ENCODE data around the gene PTPRD. TPM values are rescaled to one million over a fixed set of nuclear protein-coding genes. Genes with fewer than 3 reads are reported as not detected.

The PTPRD gene
- total and polyA plus RNA-seq, 2 donors (not counting 1 experiment from before 2014, with no cell fraction given): 0.35 to 4.8 TPM

- Histone ChIP-seq H3K79me2 (ENCODE audit: control insufficient read depth, insufficient read depth, low read length) (no peaks in the 10 kb centered on the region), H3K4me1 (ENCODE audit: control insufficient read depth, extremely low read depth, insufficient read depth, low read length) (no peaks in the 10 kb centered on the region), H3K4me3 (replicated peaks in 1 of 4; ENCODE audit: control extremely low read depth in 1 of 4, insufficient read depth in 1 of 4, low read depth in 3 of 4, low read length in 4 of 4) (no peak overlapping the region), H3K27me3 (ENCODE audit: control insufficient read depth, insufficient read depth, low read length) (no peaks in the 10 kb centered on the region), H3K9me3 (ENCODE audit: control insufficient read depth, insufficient read depth, low read depth, low read length) (no peaks in the 10 kb centered on the region), H3K36me3 (ENCODE audit: control insufficient read depth, insufficient read depth, low read length) (no peaks in the 10 kb centered on the region), H2AFZ (ENCODE audit: low read length) (no peak overlapping the region), H4K20me1 (ENCODE audit: control insufficient read depth, extremely low read depth, insufficient read depth, low read length) (no peaks in the 10 kb centered on the region), H3K4me2 (ENCODE audit: extremely low read depth, insufficient read depth, low read length) (no peak overlapping the region), H3K27ac (ENCODE audit: insufficient read depth, low read length) (no peak overlapping the region), H3K9ac (ENCODE audit: insufficient read depth, low read length) (no peak overlapping the region)
- no peak for DNase-seq (ENCODE audit: low read depth in 2 of 2)
- TF ChIP-seq EZH2 (IDR thresholded peaks at IDR 0.05; ENCODE audit: low read length, missing control alignments): no peak
- no peak for TF ChIP-seq CTCF (conservative IDR thresholded peaks at IDR 0.05 in 1 of 2, IDR thresholded peaks at IDR 0.05 in 1 of 2; ENCODE audit: low read depth in 1 of 2, low read length in 2 of 2)
Observed at GRCh38 chr9:8494571-8494970, 2118.2 kb downstream of the PTPRD start.

- no peaks in the 10 kb centered on the region for H3K9me3 ChIP-seq (ENCODE audit: control insufficient read depth, insufficient read depth, low read depth, low read length)
- no peak overlapping the region for H3K4me2 ChIP-seq (ENCODE audit: extremely low read depth, insufficient read depth, low read length)
- H4K20me1 ChIP-seq (ENCODE audit: control insufficient read depth, extremely low read depth, insufficient read depth, low read length): no peaks in the 10 kb centered on the region
- DNase-seq (ENCODE audit: low read depth in 2 of 2): no peak
- no peak overlapping the region for H2AFZ ChIP-seq (ENCODE audit: low read length)
- H3K9ac ChIP-seq (ENCODE audit: insufficient read depth, low read length): no peak overlapping the region
- H3K79me2 ChIP-seq (ENCODE audit: control insufficient read depth, insufficient read depth, low read length): no peaks in the 10 kb centered on the region
- no peaks in the 10 kb centered on the region for H3K4me1 ChIP-seq (ENCODE audit: control insufficient read depth, extremely low read depth, insufficient read depth, low read length)
- no peak overlapping the region for H3K27ac ChIP-seq (ENCODE audit: insufficient read depth, low read length)
- no peaks in the 10 kb centered on the region for H3K36me3 ChIP-seq (ENCODE audit: control insufficient read depth, insufficient read depth, low read length)
- TF ChIP-seq EZH2 (IDR thresholded peaks at IDR 0.05; ENCODE audit: low read length, missing control alignments) (no peak), CTCF (conservative IDR thresholded peaks at IDR 0.05 in 1 of 2, IDR thresholded peaks at IDR 0.05 in 1 of 2; ENCODE audit: low read depth in 1 of 2, low read length in 2 of 2) (no peak)
- no peak overlapping the region for H3K4me3 ChIP-seq (replicated peaks in 1 of 4; ENCODE audit: control extremely low read depth in 1 of 4, insufficient read depth in 1 of 4, low read depth in 3 of 4, low read length in 4 of 4)
- no peaks in the 10 kb centered on the region for H3K27me3 ChIP-seq (ENCODE audit: control insufficient read depth, insufficient read depth, low read length)
Observed at GRCh38 chr9:8492679-8493078, 2120.1 kb downstream of the PTPRD start.

- Histone ChIP-seq H2AFZ (ENCODE audit: low read length) (no peak overlapping the region), H3K9ac (ENCODE audit: insufficient read depth, low read length) (no peak overlapping the region), H4K20me1 (ENCODE audit: control insufficient read depth, extremely low read depth, insufficient read depth, low read length) (no peaks in the 10 kb centered on the region), H3K27ac (ENCODE audit: insufficient read depth, low read length) (no peak overlapping the region), H3K4me2 (ENCODE audit: extremely low read depth, insufficient read depth, low read length) (no peak overlapping the region), H3K36me3 (ENCODE audit: control insufficient read depth, insufficient read depth, low read length) (no peaks in the 10 kb centered on the region), H3K9me3 (ENCODE audit: control insufficient read depth, insufficient read depth, low read depth, low read length) (no peaks in the 10 kb centered on the region), H3K4me3 (replicated peaks in 1 of 4; ENCODE audit: control extremely low read depth in 1 of 4, insufficient read depth in 1 of 4, low read depth in 3 of 4, low read length in 4 of 4) (no peak overlapping the region), H3K79me2 (ENCODE audit: control insufficient read depth, insufficient read depth, low read length) (no peaks in the 10 kb centered on the region), H3K4me1 (ENCODE audit: control insufficient read depth, extremely low read depth, insufficient read depth, low read length) (no peaks in the 10 kb centered on the region), H3K27me3 (ENCODE audit: control insufficient read depth, insufficient read depth, low read length) (no peaks in the 10 kb centered on the region)
- TF ChIP-seq EZH2 (IDR thresholded peaks at IDR 0.05; ENCODE audit: low read length, missing control alignments) (no peak), CTCF (conservative IDR thresholded peaks at IDR 0.05 in 1 of 2, IDR thresholded peaks at IDR 0.05 in 1 of 2; ENCODE audit: low read depth in 1 of 2, low read length in 2 of 2) (no peak)
- DNase-seq (ENCODE audit: low read depth in 2 of 2): no peak
Observed at GRCh38 chr9:8492024-8492423, 2120.8 kb downstream of the PTPRD start.

Data from fibroblast of lung (primary cell).